Measurements from ENCODE around the gene LIN37. TPM values are rescaled to one million over a fixed set of nuclear protein-coding genes. Genes with fewer than 3 reads are reported as not detected.

LIN37 gene
- total and polyA plus RNA-seq, 2 of the 13 experiments (the other 11 are each of a cell fraction or from before 2014, with no cell fraction given): 6.3 to 8.7 TPM

DNA sequence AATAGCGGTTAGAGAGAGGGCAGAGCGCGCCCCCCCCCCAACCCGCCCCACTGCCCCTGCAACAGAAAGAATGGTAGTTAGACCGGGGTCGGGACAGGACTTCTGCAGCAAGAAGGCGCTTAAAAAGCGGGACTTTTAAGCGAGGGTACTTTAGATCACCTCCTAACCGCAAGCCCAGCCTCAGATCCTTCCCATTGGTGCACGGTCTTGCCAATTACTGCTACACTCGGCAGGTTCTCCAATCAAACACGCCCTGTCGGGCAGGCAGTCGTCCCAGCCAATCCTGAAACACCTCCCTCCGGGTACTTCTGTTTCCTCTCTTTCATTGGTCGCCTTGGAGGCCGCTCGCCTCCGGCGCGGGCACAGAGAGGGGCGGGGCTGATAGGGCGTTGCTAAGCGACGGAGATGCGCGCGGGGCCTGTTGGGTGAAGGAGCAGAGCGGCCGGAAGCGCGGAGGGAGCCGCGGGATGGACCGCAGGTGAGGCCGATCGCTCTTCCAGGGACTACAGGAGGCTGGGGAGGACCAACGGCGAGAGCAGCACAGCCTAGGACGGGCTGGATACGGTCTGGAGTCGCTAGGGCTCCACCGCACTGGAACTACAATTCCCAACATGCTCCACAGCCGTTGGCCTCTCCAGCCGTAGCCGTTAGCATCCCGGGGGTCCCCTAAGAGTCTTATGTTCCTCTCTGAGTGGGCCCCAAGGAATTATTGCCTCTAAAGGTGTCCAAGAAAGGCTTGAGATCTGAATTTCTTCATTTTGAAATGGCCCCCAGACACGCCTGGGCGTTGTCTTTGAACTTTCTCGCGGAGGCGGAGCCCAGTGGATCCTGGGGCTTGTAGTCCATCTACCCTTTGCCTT, 9.6 kb downstream of the LIN37 start, which contains the start of gene PROSER3 (continued):
- TF ChIP-seq ZNF264 (CRISPR knock-in tag; IDR thresholded peaks at IDR 0.05) (0 out of 2 replicates have a peak, but pooled peaks have one; percentile 31), ZNF83 (CRISPR knock-in tag; IDR thresholded peaks at IDR 0.05; ENCODE audit: borderline replicate concordance) (0 out of 2 replicates have a peak, but pooled peaks have one; percentile 87), ZSCAN29 (CRISPR knock-in tag; conservative IDR thresholded peaks at IDR 0.05) (no peak), TBX3 (IDR thresholded peaks at IDR 0.05; ENCODE audit: borderline replicate concordance) (no peak), ZNF777 (CRISPR knock-in tag; IDR thresholded peaks at IDR 0.05) (no peak; the same call in 1 of the 2 replicates), ATAD3A (CRISPR knock-in tag; IDR thresholded peaks at IDR 0.05) (no peak)
- TF ChIP-seq, protein P1, sequence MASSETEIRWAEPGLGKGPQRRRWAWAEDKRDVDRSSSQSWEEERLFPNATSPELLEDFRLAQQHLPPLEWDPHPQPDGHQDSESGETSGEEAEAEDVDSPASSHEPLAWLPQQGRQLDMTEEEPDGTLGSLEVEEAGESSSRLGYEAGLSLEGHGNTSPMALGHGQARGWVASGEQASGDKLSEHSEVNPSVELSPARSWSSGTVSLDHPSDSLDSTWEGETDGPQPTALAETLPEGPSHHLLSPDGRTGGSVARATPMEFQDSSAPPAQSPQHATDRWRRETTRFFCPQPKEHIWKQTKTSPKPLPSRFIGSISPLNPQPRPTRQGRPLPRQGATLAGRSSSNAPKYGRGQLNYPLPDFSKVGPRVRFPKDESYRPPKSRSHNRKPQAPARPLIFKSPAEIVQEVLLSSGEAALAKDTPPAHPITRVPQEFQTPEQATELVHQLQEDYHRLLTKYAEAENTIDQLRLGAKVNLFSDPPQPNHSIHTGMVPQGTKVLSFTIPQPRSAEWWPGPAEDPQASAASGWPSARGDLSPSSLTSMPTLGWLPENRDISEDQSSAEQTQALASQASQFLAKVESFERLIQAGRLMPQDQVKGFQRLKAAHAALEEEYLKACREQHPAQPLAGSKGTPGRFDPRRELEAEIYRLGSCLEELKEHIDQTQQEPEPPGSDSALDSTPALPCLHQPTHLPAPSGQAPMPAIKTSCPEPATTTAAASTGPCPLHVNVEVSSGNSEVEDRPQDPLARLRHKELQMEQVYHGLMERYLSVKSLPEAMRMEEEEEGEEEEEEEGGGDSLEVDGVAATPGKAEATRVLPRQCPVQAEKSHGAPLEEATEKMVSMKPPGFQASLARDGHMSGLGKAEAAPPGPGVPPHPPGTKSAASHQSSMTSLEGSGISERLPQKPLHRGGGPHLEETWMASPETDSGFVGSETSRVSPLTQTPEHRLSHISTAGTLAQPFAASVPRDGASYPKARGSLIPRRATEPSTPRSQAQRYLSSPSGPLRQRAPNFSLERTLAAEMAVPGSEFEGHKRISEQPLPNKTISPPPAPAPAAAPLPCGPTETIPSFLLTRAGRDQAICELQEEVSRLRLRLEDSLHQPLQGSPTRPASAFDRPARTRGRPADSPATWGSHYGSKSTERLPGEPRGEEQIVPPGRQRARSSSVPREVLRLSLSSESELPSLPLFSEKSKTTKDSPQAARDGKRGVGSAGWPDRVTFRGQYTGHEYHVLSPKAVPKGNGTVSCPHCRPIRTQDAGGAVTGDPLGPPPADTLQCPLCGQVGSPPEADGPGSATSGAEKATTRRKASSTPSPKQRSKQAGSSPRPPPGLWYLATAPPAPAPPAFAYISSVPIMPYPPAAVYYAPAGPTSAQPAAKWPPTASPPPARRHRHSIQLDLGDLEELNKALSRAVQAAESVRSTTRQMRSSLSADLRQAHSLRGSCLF (CRISPR knock-in tag; IDR thresholded peaks at IDR 0.05; ENCODE audit: borderline replicate concordance): no peak
- TF ChIP-seq, protein P2, sequence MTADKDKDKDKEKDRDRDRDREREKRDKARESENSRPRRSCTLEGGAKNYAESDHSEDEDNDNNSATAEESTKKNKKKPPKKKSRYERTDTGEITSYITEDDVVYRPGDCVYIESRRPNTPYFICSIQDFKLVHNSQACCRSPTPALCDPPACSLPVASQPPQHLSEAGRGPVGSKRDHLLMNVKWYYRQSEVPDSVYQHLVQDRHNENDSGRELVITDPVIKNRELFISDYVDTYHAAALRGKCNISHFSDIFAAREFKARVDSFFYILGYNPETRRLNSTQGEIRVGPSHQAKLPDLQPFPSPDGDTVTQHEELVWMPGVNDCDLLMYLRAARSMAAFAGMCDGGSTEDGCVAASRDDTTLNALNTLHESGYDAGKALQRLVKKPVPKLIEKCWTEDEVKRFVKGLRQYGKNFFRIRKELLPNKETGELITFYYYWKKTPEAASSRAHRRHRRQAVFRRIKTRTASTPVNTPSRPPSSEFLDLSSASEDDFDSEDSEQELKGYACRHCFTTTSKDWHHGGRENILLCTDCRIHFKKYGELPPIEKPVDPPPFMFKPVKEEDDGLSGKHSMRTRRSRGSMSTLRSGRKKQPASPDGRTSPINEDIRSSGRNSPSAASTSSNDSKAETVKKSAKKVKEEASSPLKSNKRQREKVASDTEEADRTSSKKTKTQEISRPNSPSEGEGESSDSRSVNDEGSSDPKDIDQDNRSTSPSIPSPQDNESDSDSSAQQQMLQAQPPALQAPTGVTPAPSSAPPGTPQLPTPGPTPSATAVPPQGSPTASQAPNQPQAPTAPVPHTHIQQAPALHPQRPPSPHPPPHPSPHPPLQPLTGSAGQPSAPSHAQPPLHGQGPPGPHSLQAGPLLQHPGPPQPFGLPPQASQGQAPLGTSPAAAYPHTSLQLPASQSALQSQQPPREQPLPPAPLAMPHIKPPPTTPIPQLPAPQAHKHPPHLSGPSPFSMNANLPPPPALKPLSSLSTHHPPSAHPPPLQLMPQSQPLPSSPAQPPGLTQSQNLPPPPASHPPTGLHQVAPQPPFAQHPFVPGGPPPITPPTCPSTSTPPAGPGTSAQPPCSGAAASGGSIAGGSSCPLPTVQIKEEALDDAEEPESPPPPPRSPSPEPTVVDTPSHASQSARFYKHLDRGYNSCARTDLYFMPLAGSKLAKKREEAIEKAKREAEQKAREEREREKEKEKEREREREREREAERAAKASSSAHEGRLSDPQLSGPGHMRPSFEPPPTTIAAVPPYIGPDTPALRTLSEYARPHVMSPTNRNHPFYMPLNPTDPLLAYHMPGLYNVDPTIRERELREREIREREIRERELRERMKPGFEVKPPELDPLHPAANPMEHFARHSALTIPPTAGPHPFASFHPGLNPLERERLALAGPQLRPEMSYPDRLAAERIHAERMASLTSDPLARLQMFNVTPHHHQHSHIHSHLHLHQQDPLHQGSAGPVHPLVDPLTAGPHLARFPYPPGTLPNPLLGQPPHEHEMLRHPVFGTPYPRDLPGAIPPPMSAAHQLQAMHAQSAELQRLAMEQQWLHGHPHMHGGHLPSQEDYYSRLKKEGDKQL (CRISPR knock-in tag; IDR thresholded peaks at IDR 0.05; ENCODE audit: low read depth): no peak
- TF ChIP-seq, protein P3, sequence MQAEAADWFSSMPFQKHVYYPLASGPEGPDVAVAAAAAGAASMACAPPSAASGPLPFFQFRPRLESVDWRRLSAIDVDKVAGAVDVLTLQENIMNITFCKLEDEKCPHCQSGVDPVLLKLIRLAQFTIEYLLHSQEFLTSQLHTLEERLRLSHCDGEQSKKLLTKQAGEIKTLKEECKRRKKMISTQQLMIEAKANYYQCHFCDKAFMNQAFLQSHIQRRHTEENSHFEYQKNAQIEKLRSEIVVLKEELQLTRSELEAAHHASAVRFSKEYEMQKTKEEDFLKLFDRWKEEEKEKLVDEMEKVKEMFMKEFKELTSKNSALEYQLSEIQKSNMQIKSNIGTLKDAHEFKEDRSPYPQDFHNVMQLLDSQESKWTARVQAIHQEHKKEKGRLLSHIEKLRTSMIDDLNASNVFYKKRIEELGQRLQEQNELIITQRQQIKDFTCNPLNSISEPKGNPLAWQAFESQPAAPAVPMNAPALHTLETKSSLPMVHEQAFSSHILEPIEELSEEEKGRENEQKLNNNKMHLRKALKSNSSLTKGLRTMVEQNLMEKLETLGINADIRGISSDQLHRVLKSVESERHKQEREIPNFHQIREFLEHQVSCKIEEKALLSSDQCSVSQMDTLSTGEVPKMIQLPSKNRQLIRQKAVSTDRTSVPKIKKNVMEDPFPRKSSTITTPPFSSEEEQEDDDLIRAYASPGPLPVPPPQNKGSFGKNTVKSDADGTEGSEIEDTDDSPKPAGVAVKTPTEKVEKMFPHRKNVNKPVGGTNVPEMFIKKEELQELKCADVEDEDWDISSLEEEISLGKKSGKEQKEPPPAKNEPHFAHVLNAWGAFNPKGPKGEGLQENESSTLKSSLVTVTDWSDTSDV (CRISPR knock-in tag; IDR thresholded peaks at IDR 0.05): peak; percentile 80
- TF ChIP-seq, protein P4, sequence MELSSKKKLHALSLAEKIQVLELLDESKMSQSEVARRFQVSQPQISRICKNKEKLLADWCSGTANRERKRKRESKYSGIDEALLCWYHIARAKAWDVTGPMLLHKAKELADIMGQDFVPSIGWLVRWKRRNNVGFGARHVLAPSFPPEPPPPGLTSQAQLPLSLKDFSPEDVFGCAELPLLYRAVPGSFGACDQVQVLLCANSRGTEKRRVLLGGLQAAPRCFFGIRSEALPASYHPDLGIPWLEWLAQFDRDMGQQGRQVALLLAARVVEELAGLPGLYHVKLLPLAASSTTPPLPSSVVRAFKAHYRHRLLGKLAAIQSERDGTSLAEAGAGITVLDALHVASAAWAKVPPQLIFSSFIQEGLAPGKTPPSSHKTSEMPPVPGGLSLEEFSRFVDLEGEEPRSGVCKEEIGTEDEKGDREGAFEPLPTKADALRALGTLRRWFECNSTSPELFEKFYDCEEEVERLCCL (CRISPR knock-in tag; IDR thresholded peaks at IDR 0.05; ENCODE audit: borderline replicate concordance): no peak
- TF ChIP-seq, protein P5, sequence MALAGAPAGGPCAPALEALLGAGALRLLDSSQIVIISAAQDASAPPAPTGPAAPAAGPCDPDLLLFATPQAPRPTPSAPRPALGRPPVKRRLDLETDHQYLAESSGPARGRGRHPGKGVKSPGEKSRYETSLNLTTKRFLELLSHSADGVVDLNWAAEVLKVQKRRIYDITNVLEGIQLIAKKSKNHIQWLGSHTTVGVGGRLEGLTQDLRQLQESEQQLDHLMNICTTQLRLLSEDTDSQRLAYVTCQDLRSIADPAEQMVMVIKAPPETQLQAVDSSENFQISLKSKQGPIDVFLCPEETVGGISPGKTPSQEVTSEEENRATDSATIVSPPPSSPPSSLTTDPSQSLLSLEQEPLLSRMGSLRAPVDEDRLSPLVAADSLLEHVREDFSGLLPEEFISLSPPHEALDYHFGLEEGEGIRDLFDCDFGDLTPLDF (CRISPR knock-in tag; IDR thresholded peaks at IDR 0.05): peak; percentile 87
